GM12878 (cell line): ENCODE measurements around the gene FILIP1L. TPM values are rescaled to one million over a fixed set of nuclear protein-coding genes. Genes with fewer than 3 reads are reported as not detected.

Source experiments
- ATAC-seq: fragments of 200-7000 bp; cut with Tn5 transposase; 3 replicates; pipeline ENCODE4 v1.9.1; 2020; ENCODE audit warnings: mild to moderate bottlenecking, moderate library complexity
- BruUV-seq: library from RNA; stranded (reverse); fragments of 400-500 nt; replicated peaks from 2 replicates; lab custom pipeline; 2021; lab: Mats Ljungman, UMichigan
- CTCF ChIA-PET: fragments of 300-600 bp; sonication (Branson Sonifier 250); formaldehyde crosslinking; extraction: SDS; loops from one replicate; lab custom pipeline; 2021; ENCODE audit warnings: inconsistent platforms; lab: Yijun Ruan, JAX
- POLR2A ChIA-PET: fragments of 350-600 bp; formaldehyde crosslinking; extraction: SDS; loops from one replicate; lab custom pipeline; 2021; ENCODE audit warnings: inconsistent platforms; lab: Charles Lee
- RAD21 ChIA-PET: fragments of 300-600 bp; sonication (Branson Sonifier 250); formaldehyde crosslinking; loops from one replicate; lab custom pipeline; 2023; ENCODE audit warnings: antibody characterized with exemption; ENCODE audit not compliant: unreplicated experiment; lab: Charles Lee
- SMC1A ChIA-PET: fragments of 300-600 bp; sonication (Branson Sonifier 250); formaldehyde crosslinking; loops from one replicate; lab custom pipeline; 2023; ENCODE audit not compliant: unreplicated experiment, uncharacterized antibody; lab: Charles Lee
- DNase-seq: peaks from one replicate; pipeline ENCODE4 v3.0.0-alpha.2; 2011; ENCODE audit warnings: low read depth, low spot score
- FAIRE-seq: peaks from 3 replicates; lab custom pipeline; 2011; peaks lifted over from hg19 to GRCh38; lab: Jason Lieb, UNC
- H2AFZ ChIP-seq: 2 replicates; pipeline ENCODE4 v1.6.0; 2011; ENCODE audit warnings: low read depth, low read length, control low read depth; ENCODE audit not compliant: control insufficient read depth
- H3K27ac ChIP-seq: 2 replicates; pipeline ENCODE4 v1.5.1; 2011; ENCODE audit warnings: control low read depth; ENCODE audit not compliant: control insufficient read depth, insufficient read depth
- H3K27me3 ChIP-seq, 2 experiments: replicated peaks in 1 of 2; 2 replicates each; pipeline versions ENCODE4 v1.6.0 to v1.6.1; 2011; ENCODE audit warnings: low read length in 1 of 2; ENCODE audit not compliant: control insufficient read depth in 2 of 2, insufficient read depth in 2 of 2
- H3K36me3 ChIP-seq, 2 experiments: 2 replicates each; pipeline ENCODE4 v1.5.1; 2011; ENCODE audit warnings: low read length in 1 of 2; ENCODE audit not compliant: control insufficient read depth in 2 of 2, insufficient read depth in 2 of 2
- H3K4me1 ChIP-seq: 2 replicates; pipeline ENCODE4 v1.6.1; 2011; ENCODE audit warnings: mild to moderate bottlenecking, low read length, moderate library complexity, mixed read lengths; ENCODE audit not compliant: control insufficient read depth, insufficient read depth
- H3K4me2 ChIP-seq: 2 replicates; pipeline ENCODE4 v1.6.0; 2011; ENCODE audit warnings: control low read depth; ENCODE audit not compliant: control insufficient read depth, insufficient read depth
- H3K4me3 ChIP-seq: fragments of 200-600 bp; sonication (generic); 2 replicates; pipeline ENCODE4 v1.5.1; 2016
- H3K79me2 ChIP-seq: 2 replicates; pipeline ENCODE4 v1.6.0; 2011; ENCODE audit warnings: low read length; ENCODE audit not compliant: control insufficient read depth, insufficient read depth
- H3K9ac ChIP-seq: 2 replicates; pipeline ENCODE4 v1.8.0; 2011; ENCODE audit warnings: low read length, control low read depth, mixed read lengths; ENCODE audit not compliant: control insufficient read depth, insufficient read depth
- H3K9me3 ChIP-seq: replicated peaks from 3 replicates; pipeline ENCODE4 v1.5.1; 2011; ENCODE audit warnings: mild to moderate bottlenecking, low read length; ENCODE audit not compliant: control insufficient read depth, insufficient read depth
- H4K20me1 ChIP-seq: 2 replicates; pipeline ENCODE4 v1.6.0; 2011; ENCODE audit not compliant: control insufficient read depth, insufficient read depth
- ATF3 ChIP-seq: IDR thresholded peaks from 2 replicates; pipeline ENCODE4 v1.6.1; 2011; ENCODE audit warnings: low read depth, mild to moderate bottlenecking, low read length, moderate library complexity, borderline replicate concordance; ENCODE audit errors: extremely low read depth
- BMI1 ChIP-seq: fragments of 450-650 bp; IDR thresholded peaks from 2 replicates; pipeline ENCODE4 v1.6.1; 2016; ENCODE audit warnings: mild to moderate bottlenecking, moderate library complexity, borderline replicate concordance
- CBX5 ChIP-seq: sonication (generic); IDR thresholded peaks from 2 replicates; pipeline ENCODE4 v1.6.1; 2016; ENCODE audit warnings: low read depth, moderate library complexity, mild to moderate bottlenecking, inconsistent platforms
- HCFC1 ChIP-seq: fragments of 150-350 bp; IDR thresholded peaks from 2 replicates; pipeline ENCODE4 v1.6.1; 2014; ENCODE audit warnings: low read length
- KAT2A ChIP-seq: conservative IDR thresholded peaks from 2 replicates; pipeline ENCODE4 v1.6.1; 2011; ENCODE audit warnings: low read depth, low read length; ENCODE audit not compliant: control insufficient read depth
- MYC ChIP-seq: IDR thresholded peaks from 2 replicates; pipeline ENCODE4 v1.6.1; 2011; ENCODE audit warnings: mild to moderate bottlenecking, low read length, moderate library complexity, inconsistent platforms; ENCODE audit not compliant: insufficient read depth, insufficient replicate concordance, insufficient read length, severe bottlenecking
- PAX5 ChIP-seq: IDR thresholded peaks from 2 replicates; pipeline ENCODE4 v1.6.1; 2011; ENCODE audit warnings: low read depth, low read length, borderline replicate concordance
- PML ChIP-seq: IDR thresholded peaks from 2 replicates; pipeline ENCODE4 v1.6.1; 2012; ENCODE audit warnings: low read length, inconsistent platforms
- PRDM15 ChIP-seq: fragments of 450-650 bp; formaldehyde crosslinking; IDR thresholded peaks from 2 replicates; pipeline ENCODE4 v1.4.0; 2020; ENCODE audit warnings: mild to moderate bottlenecking, moderate library complexity
- RFX5 ChIP-seq: IDR thresholded peaks from 2 replicates; pipeline ENCODE4 v1.6.1; 2011; ENCODE audit warnings: low read depth, low read length, improper control_type of control experiment
- SMAD1 ChIP-seq: fragments of 450-650 bp; IDR thresholded peaks from 2 replicates; pipeline ENCODE4 v1.6.1; 2018; ENCODE audit warnings: mild to moderate bottlenecking, low read depth; ENCODE audit not compliant: partially characterized antibody
- ZBTB40 ChIP-seq: fragments of 450-650 bp; IDR thresholded peaks from 2 replicates; pipeline ENCODE4 v1.6.1; 2016; ENCODE audit warnings: mild to moderate bottlenecking, moderate library complexity, borderline replicate concordance
- ZNF384 ChIP-seq: IDR thresholded peaks from 2 replicates; pipeline ENCODE4 v1.6.1; 2012; ENCODE audit warnings: low read depth, mild to moderate bottlenecking, low read length, improper control_type of control experiment, borderline replicate concordance
- ZSCAN29 ChIP-seq: fragments of 450-650 bp; IDR thresholded peaks from 2 replicates; pipeline ENCODE4 v1.6.1; 2017; ENCODE audit warnings: mild to moderate bottlenecking, moderate library complexity
- WGBS: methylation state at CpG from one replicate; pipeline ENCODE4 v1.1.6; 2016; ENCODE audit warnings: low lambda C conversion rate; ENCODE audit not compliant: insufficient replicate concordance, insufficient coverage; ENCODE audit errors: missing lambda C conversion rate; 5-methylcytosine and 5-hydroxymethylcytosine counted together
- in situ Hi-C: fragments of 300-500 bp; cut with MboI; formaldehyde crosslinking; loops from 9 replicates; pipeline ENCODE4 v1.14.3; 2018; ENCODE audit warnings: mixed read lengths
- intact Hi-C: fragments of 100-400 bp; cut with micrococcal nuclease; formaldehyde crosslinking; loops from one replicate; pipeline ENCODE4 v1.14.2; 2022; ENCODE audit not compliant: unreplicated experiment
- polyA plus RNA-seq, 11 experiments: library from polyadenylated mRNA; depleted of rRNA in 4 of 11; unstranded in 6 of 11; stranded (reverse) in 5 of 11; fragments of >200 nt; fragmentation: Nextera tagmentation in 4 of 11; fragmentation: Illumina TruSeq in 1 of 11; extraction: Ambion mirVana in 4 of 11; extraction: Trizol in 1 of 11; gene quantifications; 1 replicate in 1 of 11; 2 replicates in 10 of 11; pipeline versions ENCODE4 v1.2.1 to v1.2.3, GENCODE V29; 2011 to 2016; ENCODE audit warnings: inconsistent platforms in 2 of 11, missing spikeins in 2 of 11, low read depth in 1 of 11
- total RNA-seq, 4 experiments: library from RNA; depleted of rRNA in 3 of 4; stranded (reverse); fragments of >200 nt in 3 of 4; fragmentation: Illumina TruSeq in 1 of 4; extraction: Trizol in 1 of 4; gene quantifications; 2 replicates each; pipeline versions ENCODE4 v1.2.1 to v1.2.3, GENCODE V29; 2013 to 2021

The FILIP1L gene
- total and polyA plus RNA-seq, 10 of the 15 experiments (the other 5 are each of a cell fraction or from before 2014, with no cell fraction given), result 0.24 to 6.1 (median 3.5) TPM

GRCh38 chr3:100005665-100006393 is 108.5 kb downstream of the FILIP1L start (continued):
- TF ChIP-seq PRDM15 (CRISPR knock-in tag) (no peak), CBX5 (no peak), PAX5 (no peak), BMI1 (no peak)

GRCh38 chr3:100004931-100005330 is 109.4 kb downstream of the FILIP1L start:
- CTCF ChIA-PET, result no interaction called here
- TF ChIP-seq PML (no peak), RFX5 (no peak), KAT2A (no peak), SMAD1 (no peak), ZSCAN29 (no peak), HCFC1 (no peak), ZNF384 (no peak), ATF3 (no peak), ZBTB40 (no peak), MYC (no peak)

More at GRCh38 chr3:100004931-100005330, 109.4 kb downstream of the FILIP1L start:
- H3K4me3 ChIP-seq, result no peak overlapping the region
- no peak overlapping the region for H2AFZ ChIP-seq
- no peaks in the 10 kb centered on the region for H4K20me1 ChIP-seq
- DNase-seq (no peak), FAIRE-seq (no peak), ATAC-seq (no peak)
- in situ Hi-C loops, result no loop called here
- H3K27me3 ChIP-seq, result no peaks in the 10 kb centered on the region
- SMC1A ChIA-PET, result interaction anchor here (1.0 to 1.4 kb wide), 2 partner anchors 13 to 31 kb away, joined by 3 to 4 read pairs; no protein-coding TSS in a partner anchor
- no peak overlapping the region; the same call in 1 of the 2 replicates for H3K4me2 ChIP-seq
- no TSS peak for BruUV-seq
- H3K36me3 ChIP-seq, result no peaks in the 10 kb centered on the region
- H3K9me3 ChIP-seq, result no peaks in the 10 kb centered on the region
- H3K4me1 ChIP-seq, result peaks cover 2% of the 10 kb centered on the region; the same call in 1 of the 2 replicates
- 100% methylated on average over 1 of the region's 1 CpG for WGBS
- H3K79me2 ChIP-seq, result no peaks in the 10 kb centered on the region
- intact Hi-C loops, result no loop called here
- POLR2A ChIA-PET, result no interaction called here
- H3K9ac ChIP-seq, result no peak overlapping the region
- RAD21 ChIA-PET, result no interaction called here
- no peak overlapping the region for H3K27ac ChIP-seq
